SU-DHL-6 (cell line): ENCODE measurements around the gene RAPH1.

Experiments used
- H2AFZ ChIP-seq: fragments of 200-600 bp; sonication (generic); 2 replicates; pipeline ENCODE4 v1.6.1; 2014; ENCODE audit warnings: low read depth, mild to moderate bottlenecking, moderate library complexity, mixed read lengths, antibody characterized with exemption, low read length; ENCODE audit not compliant: severe bottlenecking
- H3F3A ChIP-seq: fragments of 200-600 bp; shearing (Covaris generic); 2 replicates; pipeline ENCODE4 v1.6.0; 2016; ENCODE audit warnings: antibody characterized with exemption, mild to moderate bottlenecking; ENCODE audit not compliant: insufficient read depth
- H3K27ac ChIP-seq: fragments of 200-600 bp; sonication (generic); 2 replicates; pipeline ENCODE4 v1.5.1; 2016; ENCODE audit warnings: low read depth, mild to moderate bottlenecking, low read length, moderate library complexity, mixed read lengths
- H3K27me3 ChIP-seq: fragments of 200-600 bp; sonication (generic), shearing (Covaris generic); 2 replicates; pipeline ENCODE4 v1.6.0; 2014; ENCODE audit warnings: mild to moderate bottlenecking, low read length
- H3K36me3 ChIP-seq: fragments of 200-600 bp; sonication (generic); 2 replicates; pipeline ENCODE4 v1.6.1; 2014; ENCODE audit warnings: mild to moderate bottlenecking, low read length, mixed read lengths
- H3K4me2 ChIP-seq: fragments of 300-600, 200-600 bp; shearing (Covaris generic), sonication (generic); 2 replicates; pipeline ENCODE4 v1.6.0; 2014; ENCODE audit warnings: low read length, low read depth, mild to moderate bottlenecking; ENCODE audit not compliant: poor library complexity, severe bottlenecking
- H3K4me3 ChIP-seq: fragments of 200-600 bp; sonication (generic); 2 replicates; pipeline ENCODE4 v1.5.1; 2014; ENCODE audit warnings: antibody characterized with exemption, low read length, mild to moderate bottlenecking, mixed read lengths; ENCODE audit not compliant: insufficient read depth, poor library complexity, severe bottlenecking
- H3K79me2 ChIP-seq: fragments of 200-600 bp; sonication (generic); 2 replicates; pipeline ENCODE4 v1.6.1; 2014; ENCODE audit warnings: mild to moderate bottlenecking, low read length, moderate library complexity; ENCODE audit not compliant: insufficient read depth
- H3K9ac ChIP-seq: fragments of 200-600 bp; sonication (generic); 2 replicates; pipeline ENCODE4 v1.7.0; 2014; ENCODE audit warnings: mild to moderate bottlenecking, low read length
- H3K9me2 ChIP-seq: fragments of 200-600 bp; sonication (generic); replicated peaks from 2 replicates; pipeline ENCODE4 v1.6.1; 2014; ENCODE audit warnings: low read length; ENCODE audit not compliant: insufficient read depth
- H3K9me3 ChIP-seq: fragments of 200-600 bp; sonication (generic); 2 replicates; pipeline ENCODE4 v1.6.1; 2014; ENCODE audit warnings: low read length, mixed read lengths; ENCODE audit not compliant: insufficient read depth
- H4K20me1 ChIP-seq: fragments of 200-600 bp; sonication (generic); 2 replicates; pipeline ENCODE4 v1.6.1; 2014; ENCODE audit warnings: low read depth, mild to moderate bottlenecking, antibody characterized with exemption, low read length, moderate library complexity, mixed read lengths
- CTCF ChIP-seq: fragments of 200-600 bp; sonication (generic); IDR thresholded peaks from one replicate; pipeline ENCODE4 v1.5.1; 2017; ENCODE audit warnings: antibody characterized with exemption, mild to moderate bottlenecking, low read length, moderate library complexity; ENCODE audit not compliant: insufficient read depth, poor library complexity, severe bottlenecking
- EZH2phosphoT487 ChIP-seq: fragments of 200-600 bp; sonication (generic), shearing (Covaris generic); conservative IDR thresholded peaks from 2 replicates; pipeline ENCODE4 v1.6.1; 2018; ENCODE audit warnings: mild to moderate bottlenecking, antibody characterized with exemption, low read length, moderate library complexity, mixed read lengths

The RAPH1 gene

GRCh38 chr2:203551778-203552177, 16.7 kb upstream of the RAPH1 start:
- Histone ChIP-seq H2AFZ (no peak overlapping the region), H3K79me2 (no peaks in the 10 kb centered on the region), H3K36me3 (no peaks in the 10 kb centered on the region), H4K20me1 (no peaks in the 10 kb centered on the region), H3K9ac (no peak overlapping the region), H3K27me3 (no peaks in the 10 kb centered on the region), H3F3A (no peaks in the 10 kb centered on the region), H3K4me3 (no peak overlapping the region), H3K9me2 (no peaks in the 10 kb centered on the region), H3K9me3 (no peaks in the 10 kb centered on the region), H3K27ac (no peak overlapping the region), H3K4me2 (no peak overlapping the region)
- no peak for TF ChIP-seq EZH2phosphoT487
- no peak for TF ChIP-seq CTCF

GRCh38 chr2:203550266-203550665, 15.2 kb upstream of the RAPH1 start:
- H3K9me2 ChIP-seq: no peaks in the 10 kb centered on the region
- no peaks in the 10 kb centered on the region for H3K9me3 ChIP-seq
- H4K20me1 ChIP-seq: no peaks in the 10 kb centered on the region
- H3K36me3 ChIP-seq: no peaks in the 10 kb centered on the region
- H3K27ac ChIP-seq: no peak overlapping the region
- no peak overlapping the region for H3K4me2 ChIP-seq
- H3K79me2 ChIP-seq: no peaks in the 10 kb centered on the region
- no peak overlapping the region for H3K4me3 ChIP-seq
- no peaks in the 10 kb centered on the region for H3K27me3 ChIP-seq
- no peak for TF ChIP-seq EZH2phosphoT487
- no peak for TF ChIP-seq CTCF
- no peaks in the 10 kb centered on the region for H3F3A ChIP-seq
- no peak overlapping the region for H3K9ac ChIP-seq
- H2AFZ ChIP-seq: no peak overlapping the region

- H3K4me2 ChIP-seq: no peak overlapping the region
- no peak overlapping the region for H3K4me3 ChIP-seq
- TF ChIP-seq EZH2phosphoT487: no peak
- TF ChIP-seq CTCF: no peak
- H3K9me2 ChIP-seq: no peaks in the 10 kb centered on the region
- no peaks in the 10 kb centered on the region for H3K27me3 ChIP-seq
- no peaks in the 10 kb centered on the region for H3F3A ChIP-seq
- no peaks in the 10 kb centered on the region for H3K36me3 ChIP-seq
- no peak overlapping the region for H3K9ac ChIP-seq
- H3K9me3 ChIP-seq: no peaks in the 10 kb centered on the region
- no peak overlapping the region for H3K27ac ChIP-seq
- no peaks in the 10 kb centered on the region for H4K20me1 ChIP-seq
- no peaks in the 10 kb centered on the region for H3K79me2 ChIP-seq
- H2AFZ ChIP-seq: no peak overlapping the region
These were observed 14.3 kb upstream of the RAPH1 start for GRCh38 chr2:203549406-203549805.
